Neural cell (in vitro differentiated cells): Measurements from ENCODE around the gene ARSI. TPM values are rescaled to one million over a fixed set of nuclear protein-coding genes. Genes with fewer than 3 reads are reported as not detected.

Experiments
- H2AFZ ChIP-seq: fragments of 200-600, 300-800 bp; sonication (generic), shearing (Covaris generic); 2 replicates; pipeline ENCODE4 v1.6.0; 2014; ENCODE audit warnings: low read depth, mild to moderate bottlenecking, antibody characterized with exemption, low read length, moderate library complexity
- H3F3A ChIP-seq: fragments of 200-600 bp; shearing (Covaris generic); 2 replicates; pipeline ENCODE4 v1.6.1; 2016; ENCODE audit warnings: mild to moderate bottlenecking, moderate library complexity, mixed read lengths, antibody characterized with exemption, low read length; ENCODE audit not compliant: insufficient read depth, poor library complexity, severe bottlenecking
- H3K27ac ChIP-seq: fragments of 200-600, 300-800 bp; sonication (generic), shearing (Covaris generic); 2 replicates; pipeline ENCODE4 v1.5.1; 2014; ENCODE audit warnings: mild to moderate bottlenecking, low read length, moderate library complexity
- H3K27me3 ChIP-seq: fragments of 300-800, 200-600 bp; sonication (generic), shearing (Covaris generic); 2 replicates; pipeline ENCODE4 v1.6.0; 2014; ENCODE audit warnings: mild to moderate bottlenecking, low read depth, low read length, moderate library complexity; ENCODE audit not compliant: insufficient read depth
- H3K36me3 ChIP-seq: fragments of 300-800, 200-600 bp; sonication (generic), shearing (Covaris generic); 2 replicates; pipeline ENCODE4 v1.5.1; 2014; ENCODE audit warnings: mild to moderate bottlenecking, antibody characterized with exemption, low read length, moderate library complexity; ENCODE audit not compliant: insufficient read depth
- H3K4me2 ChIP-seq: fragments of 300-800, 200-600 bp; sonication (generic), shearing (Covaris generic); 2 replicates; pipeline ENCODE4 v1.6.0; 2014; ENCODE audit warnings: mild to moderate bottlenecking, low read length
- H3K4me3 ChIP-seq: fragments of 300-800, 200-600 bp; sonication (generic), shearing (Covaris generic); 2 replicates; pipeline ENCODE4 v1.5.1; 2014; ENCODE audit warnings: mild to moderate bottlenecking, low read length, moderate library complexity
- H3K79me2 ChIP-seq: fragments of 200-600 bp; shearing (Covaris generic); replicated peaks from 2 replicates; pipeline ENCODE4 v1.6.0; 2014; ENCODE audit warnings: mild to moderate bottlenecking, low read length, moderate library complexity; ENCODE audit not compliant: insufficient read depth
- H3K9ac ChIP-seq: fragments of 300-800, 200-600 bp; sonication (generic), shearing (Covaris generic); 2 replicates; pipeline ENCODE4 v1.6.1; 2016; ENCODE audit warnings: mild to moderate bottlenecking, low read length, mixed read lengths
- H3K9me2 ChIP-seq: fragments of 200-600 bp; shearing (Covaris generic); 2 replicates; pipeline ENCODE4 v1.6.1; 2016; ENCODE audit warnings: mild to moderate bottlenecking, low read length, mixed read lengths; ENCODE audit not compliant: insufficient read depth
- H3K9me3 ChIP-seq: fragments of 200-600, 300-800 bp; sonication (generic), shearing (Covaris generic); 2 replicates; pipeline ENCODE4 v1.6.1; 2016; ENCODE audit warnings: mild to moderate bottlenecking, mixed run types, low read length, moderate library complexity, mixed read lengths
- H4K20me1 ChIP-seq: fragments of 200-600 bp; shearing (Covaris generic); 2 replicates; pipeline ENCODE4 v1.6.1; 2016; ENCODE audit warnings: mild to moderate bottlenecking, mixed run types; ENCODE audit not compliant: insufficient read depth
- EP300 ChIP-seq: fragments of 450-650 bp; conservative IDR thresholded peaks from 2 replicates; pipeline ENCODE4 v1.6.1; 2014; ENCODE audit warnings: antibody characterized with exemption, mild to moderate bottlenecking, moderate library complexity; ENCODE audit not compliant: poor library complexity, severe bottlenecking
- EZH2 ChIP-seq: fragments of 200-600, 300-800 bp; shearing (Covaris generic), sonication (generic); IDR thresholded peaks from 2 replicates; pipeline ENCODE4 v1.6.1; 2014; ENCODE audit warnings: antibody characterized with exemption, low read length, borderline replicate concordance, mild to moderate bottlenecking; ENCODE audit not compliant: insufficient read depth, poor library complexity, severe bottlenecking
- MXI1 ChIP-seq: fragments of 450-650 bp; conservative IDR thresholded peaks from 2 replicates; pipeline ENCODE4 v1.6.1; 2014; ENCODE audit warnings: antibody characterized with exemption, mild to moderate bottlenecking; ENCODE audit not compliant: poor library complexity, severe bottlenecking
- POLR2AphosphoS5 ChIP-seq: IDR thresholded peaks from 2 replicates; pipeline ENCODE4 v1.6.1; 2012
- RAD21 ChIP-seq: fragments of 450-650 bp; conservative IDR thresholded peaks from 2 replicates; pipeline ENCODE4 v1.6.1; 2014; ENCODE audit warnings: antibody characterized with exemption, mild to moderate bottlenecking, moderate library complexity
- SMC3 ChIP-seq: fragments of 450-650 bp; conservative IDR thresholded peaks from 2 replicates; pipeline ENCODE4 v1.6.1; 2014; ENCODE audit warnings: antibody characterized with exemption, mild to moderate bottlenecking, moderate library complexity; ENCODE audit not compliant: poor library complexity
- TAF1 ChIP-seq: IDR thresholded peaks from 2 replicates; pipeline ENCODE4 v1.6.1; 2012; ENCODE audit warnings: low read depth
- polyA plus RNA-seq: library from polyadenylated mRNA; depleted of rRNA; stranded (reverse); fragments of >200 nt; gene quantifications from 2 replicates; pipeline ENCODE4 v1.2.3, GENCODE V29; 2014
- TF ChIP-seq, protein P1 (sequence below): fragments of 450-650 bp; IDR thresholded peaks from 2 replicates; pipeline ENCODE4 v1.5.1; 2014; ENCODE audit warnings: antibody characterized with exemption, mild to moderate bottlenecking, moderate library complexity; ENCODE audit not compliant: poor library complexity, severe bottlenecking
- TF ChIP-seq, protein P2 (sequence below): IDR thresholded peaks from 2 replicates; pipeline ENCODE4 v1.6.1; 2012; ENCODE audit warnings: borderline replicate concordance

ARSI gene
- polyA plus RNA-seq, 1 donor from 2014 or later, result not detected

- Histone ChIP-seq H3K27me3 (no peaks in the 10 kb centered on the region), H3K9me3 (no peaks in the 10 kb centered on the region), H3K9ac (peak overlapping the region; percentile 70), H4K20me1 (no peaks in the 10 kb centered on the region), H3K79me2 (no peaks in the 10 kb centered on the region), H3K27ac (peak overlapping the region; percentile 97), H2AFZ (no peak overlapping the region), H3K9me2 (no peaks in the 10 kb centered on the region), H3K4me2 (peak overlapping the region; percentile 58), H3K36me3 (no peaks in the 10 kb centered on the region), H3F3A (peaks cover 15% of the 10 kb centered on the region), H3K4me3 (peak overlapping the region; percentile 61)
- TF ChIP-seq SMC3, result no peak
- TF ChIP-seq POLR2AphosphoS5, result no peak
- no peak for TF ChIP-seq TAF1
- no peak for TF ChIP-seq EZH2
- TF ChIP-seq RAD21, result no peak
- TF ChIP-seq EP300, result no peak
- TF ChIP-seq, protein P1, sequence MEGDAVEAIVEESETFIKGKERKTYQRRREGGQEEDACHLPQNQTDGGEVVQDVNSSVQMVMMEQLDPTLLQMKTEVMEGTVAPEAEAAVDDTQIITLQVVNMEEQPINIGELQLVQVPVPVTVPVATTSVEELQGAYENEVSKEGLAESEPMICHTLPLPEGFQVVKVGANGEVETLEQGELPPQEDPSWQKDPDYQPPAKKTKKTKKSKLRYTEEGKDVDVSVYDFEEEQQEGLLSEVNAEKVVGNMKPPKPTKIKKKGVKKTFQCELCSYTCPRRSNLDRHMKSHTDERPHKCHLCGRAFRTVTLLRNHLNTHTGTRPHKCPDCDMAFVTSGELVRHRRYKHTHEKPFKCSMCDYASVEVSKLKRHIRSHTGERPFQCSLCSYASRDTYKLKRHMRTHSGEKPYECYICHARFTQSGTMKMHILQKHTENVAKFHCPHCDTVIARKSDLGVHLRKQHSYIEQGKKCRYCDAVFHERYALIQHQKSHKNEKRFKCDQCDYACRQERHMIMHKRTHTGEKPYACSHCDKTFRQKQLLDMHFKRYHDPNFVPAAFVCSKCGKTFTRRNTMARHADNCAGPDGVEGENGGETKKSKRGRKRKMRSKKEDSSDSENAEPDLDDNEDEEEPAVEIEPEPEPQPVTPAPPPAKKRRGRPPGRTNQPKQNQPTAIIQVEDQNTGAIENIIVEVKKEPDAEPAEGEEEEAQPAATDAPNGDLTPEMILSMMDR, result no peak
- TF ChIP-seq, protein P2, sequence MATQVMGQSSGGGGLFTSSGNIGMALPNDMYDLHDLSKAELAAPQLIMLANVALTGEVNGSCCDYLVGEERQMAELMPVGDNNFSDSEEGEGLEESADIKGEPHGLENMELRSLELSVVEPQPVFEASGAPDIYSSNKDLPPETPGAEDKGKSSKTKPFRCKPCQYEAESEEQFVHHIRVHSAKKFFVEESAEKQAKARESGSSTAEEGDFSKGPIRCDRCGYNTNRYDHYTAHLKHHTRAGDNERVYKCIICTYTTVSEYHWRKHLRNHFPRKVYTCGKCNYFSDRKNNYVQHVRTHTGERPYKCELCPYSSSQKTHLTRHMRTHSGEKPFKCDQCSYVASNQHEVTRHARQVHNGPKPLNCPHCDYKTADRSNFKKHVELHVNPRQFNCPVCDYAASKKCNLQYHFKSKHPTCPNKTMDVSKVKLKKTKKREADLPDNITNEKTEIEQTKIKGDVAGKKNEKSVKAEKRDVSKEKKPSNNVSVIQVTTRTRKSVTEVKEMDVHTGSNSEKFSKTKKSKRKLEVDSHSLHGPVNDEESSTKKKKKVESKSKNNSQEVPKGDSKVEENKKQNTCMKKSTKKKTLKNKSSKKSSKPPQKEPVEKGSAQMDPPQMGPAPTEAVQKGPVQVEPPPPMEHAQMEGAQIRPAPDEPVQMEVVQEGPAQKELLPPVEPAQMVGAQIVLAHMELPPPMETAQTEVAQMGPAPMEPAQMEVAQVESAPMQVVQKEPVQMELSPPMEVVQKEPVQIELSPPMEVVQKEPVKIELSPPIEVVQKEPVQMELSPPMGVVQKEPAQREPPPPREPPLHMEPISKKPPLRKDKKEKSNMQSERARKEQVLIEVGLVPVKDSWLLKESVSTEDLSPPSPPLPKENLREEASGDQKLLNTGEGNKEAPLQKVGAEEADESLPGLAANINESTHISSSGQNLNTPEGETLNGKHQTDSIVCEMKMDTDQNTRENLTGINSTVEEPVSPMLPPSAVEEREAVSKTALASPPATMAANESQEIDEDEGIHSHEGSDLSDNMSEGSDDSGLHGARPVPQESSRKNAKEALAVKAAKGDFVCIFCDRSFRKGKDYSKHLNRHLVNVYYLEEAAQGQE, result no peak
- no peak for TF ChIP-seq MXI1
These were observed 7.2 kb upstream of the ARSI start for GRCh38 chr5:150309886-150310239.

- peaks cover 15% of the 10 kb centered on the region for H3F3A ChIP-seq
- TF ChIP-seq, protein P1, result peak; percentile 21
- TF ChIP-seq TAF1, result no peak
- TF ChIP-seq POLR2AphosphoS5, result peak; percentile 77
- peak; percentile 62 for TF ChIP-seq RAD21
- TF ChIP-seq, protein P2, result peak; percentile 78
- TF ChIP-seq MXI1, result peak; percentile 40
- TF ChIP-seq SMC3, result peak; percentile 64
- TF ChIP-seq EZH2, result no peak
- peak; percentile 89 for TF ChIP-seq EP300
- no peaks in the 10 kb centered on the region for H3K9me2 ChIP-seq
- H3K27ac ChIP-seq, result peak overlapping the region; percentile 97
- H3K79me2 ChIP-seq, result no peaks in the 10 kb centered on the region
- no peaks in the 10 kb centered on the region for H3K9me3 ChIP-seq
- peak overlapping the region; percentile 70 for H3K9ac ChIP-seq
- H3K4me2 ChIP-seq, result peak overlapping the region; percentile 58
- no peaks in the 10 kb centered on the region for H3K36me3 ChIP-seq
- H4K20me1 ChIP-seq, result no peaks in the 10 kb centered on the region
- peak overlapping the region; percentile 61 for H3K4me3 ChIP-seq
- no peaks in the 10 kb centered on the region for H3K27me3 ChIP-seq
- no peak overlapping the region for H2AFZ ChIP-seq
These were observed 6.6 kb upstream of the ARSI start for GRCh38 chr5:150309101-150309885.
